ENCODE results near the gene TMEM198. TPM values are rescaled to one million over a fixed set of nuclear protein-coding genes. Genes with fewer than 3 reads are reported as not detected.

The TMEM198 gene
- polyA plus RNA-seq, 2 donors: 1.6 to 1.7 TPM

- Histone ChIP-seq H3K9me3 (ENCODE audit: control insufficient read depth in 2 of 2, insufficient read depth in 1 of 2, low read depth in 1 of 2, low read length in 1 of 2) (no peaks in the 10 kb centered on the region), H3K4me3 (ENCODE audit: low read depth in 1 of 2, low read length in 2 of 2) (peak overlapping the region in 1 of 2 donors; percentile 77), H3K27me3 (ENCODE audit: control insufficient read depth in 1 of 2, insufficient read depth in 2 of 2, low read length in 2 of 2) (peaks cover 0 to 8% of the 10 kb centered on the region in 2 donors), H3K27ac (ENCODE audit: low read depth in 2 of 2, low read length in 1 of 2) (no peak overlapping the region), H3K36me3 (ENCODE audit: control insufficient read depth in 2 of 2, insufficient read depth in 2 of 2, low read length in 1 of 2) (peaks cover 0 to 9% of the 10 kb centered on the region in 2 donors), H3K4me1 (ENCODE audit: control insufficient read depth in 2 of 2, insufficient read depth in 2 of 2, low read length in 1 of 2) (peaks cover 0 to 13% of the 10 kb centered on the region in 2 donors)
- 52 to 64% methylated on average over 1 of the region's 1 CpG for WGBS, 2 donors
Observed at GRCh38 chr2:219499555-219499954, 44.3 kb upstream of the TMEM198 start.

- Histone ChIP-seq H3K4me3 (ENCODE audit: low read depth in 1 of 2, low read length in 2 of 2) (no peak overlapping the region), H3K4me1 (ENCODE audit: control insufficient read depth in 2 of 2, insufficient read depth in 2 of 2, low read length in 1 of 2) (peaks cover 0 to 13% of the 10 kb centered on the region in 2 donors), H3K9me3 (ENCODE audit: control insufficient read depth in 2 of 2, insufficient read depth in 1 of 2, low read depth in 1 of 2, low read length in 1 of 2) (no peaks in the 10 kb centered on the region)
Observed at GRCh38 chr2:219500135-219500534, 43.7 kb upstream of the TMEM198 start.

GRCh38 chr2:219501849-219502248 lies 42.0 kb upstream of the TMEM198 start:
- Histone ChIP-seq H3K36me3 (ENCODE audit: control insufficient read depth in 2 of 2, insufficient read depth in 2 of 2, low read length in 1 of 2) (peaks cover 0 to 23% of the 10 kb centered on the region in 2 donors), H3K9me3 (ENCODE audit: control insufficient read depth in 2 of 2, insufficient read depth in 1 of 2, low read depth in 1 of 2, low read length in 1 of 2) (no peaks in the 10 kb centered on the region), H3K27ac (ENCODE audit: low read depth in 2 of 2, low read length in 1 of 2) (no peak overlapping the region), H3K4me1 (ENCODE audit: control insufficient read depth in 2 of 2, insufficient read depth in 2 of 2, low read length in 1 of 2) (peaks cover 0 to 9% of the 10 kb centered on the region in 2 donors), H3K4me3 (ENCODE audit: low read depth in 1 of 2, low read length in 2 of 2) (no peak overlapping the region), H3K27me3 (ENCODE audit: control insufficient read depth in 1 of 2, insufficient read depth in 2 of 2, low read length in 2 of 2) (peaks cover 0 to 3% of the 10 kb centered on the region in 2 donors)
- 92 to 95% methylated on average over 14 of the region's 14 CpGs for WGBS, 2 donors

More at GRCh38 chr2:219500135-219500534, 43.7 kb upstream of the TMEM198 start:
- H3K36me3 ChIP-seq (ENCODE audit: control insufficient read depth in 2 of 2, insufficient read depth in 2 of 2, low read length in 1 of 2): peaks cover 0 to 9% of the 10 kb centered on the region in 2 donors
- H3K27ac ChIP-seq (ENCODE audit: low read depth in 2 of 2, low read length in 1 of 2): no peak overlapping the region
- 90 to 96% methylated on average over 2 of the region's 2 CpGs for WGBS, 2 donors
- H3K27me3 ChIP-seq (ENCODE audit: control insufficient read depth in 1 of 2, insufficient read depth in 2 of 2, low read length in 2 of 2): peaks cover 0 to 8% of the 10 kb centered on the region in 2 donors

- H3K36me3 ChIP-seq (ENCODE audit: control insufficient read depth in 2 of 2, insufficient read depth in 2 of 2, low read length in 1 of 2): peaks cover 0 to 23% of the 10 kb centered on the region in 2 donors
- H3K27me3 ChIP-seq (ENCODE audit: control insufficient read depth in 1 of 2, insufficient read depth in 2 of 2, low read length in 2 of 2): no peaks in the 10 kb centered on the region
- H3K4me3 ChIP-seq (ENCODE audit: low read depth in 1 of 2, low read length in 2 of 2): no peak overlapping the region
- H3K9me3 ChIP-seq (ENCODE audit: control insufficient read depth in 2 of 2, insufficient read depth in 1 of 2, low read depth in 1 of 2, low read length in 1 of 2): no peaks in the 10 kb centered on the region
- peaks cover 0 to 5% of the 10 kb centered on the region in 2 donors for H3K4me1 ChIP-seq (ENCODE audit: control insufficient read depth in 2 of 2, insufficient read depth in 2 of 2, low read length in 1 of 2)
- no peak overlapping the region for H3K27ac ChIP-seq (ENCODE audit: low read depth in 2 of 2, low read length in 1 of 2)
Observed at GRCh38 chr2:219502618-219503017, 41.2 kb upstream of the TMEM198 start.

GRCh38 chr2:219505585-219505984 lies 38.2 kb upstream of the TMEM198 start:
- Histone ChIP-seq H3K4me3 (ENCODE audit: low read depth in 1 of 2, low read length in 2 of 2) (no peak overlapping the region), H3K27me3 (ENCODE audit: control insufficient read depth in 1 of 2, insufficient read depth in 2 of 2, low read length in 2 of 2) (peaks cover 0 to 4% of the 10 kb centered on the region in 2 donors), H3K9me3 (ENCODE audit: control insufficient read depth in 2 of 2, insufficient read depth in 1 of 2, low read depth in 1 of 2, low read length in 1 of 2) (no peaks in the 10 kb centered on the region), H3K4me1 (ENCODE audit: control insufficient read depth in 2 of 2, insufficient read depth in 2 of 2, low read length in 1 of 2) (peaks cover 0 to 8% of the 10 kb centered on the region in 2 donors), H3K27ac (ENCODE audit: low read depth in 2 of 2, low read length in 1 of 2) (no peak overlapping the region), H3K36me3 (ENCODE audit: control insufficient read depth in 2 of 2, insufficient read depth in 2 of 2, low read length in 1 of 2) (peaks cover 0 to 23% of the 10 kb centered on the region in 2 donors)
- 86 to 88% methylated on average over 9 of the region's 9 CpGs for WGBS, 2 donors

- no peak overlapping the region for H3K4me3 ChIP-seq (ENCODE audit: low read depth in 1 of 2, low read length in 2 of 2)
- no peak overlapping the region for H3K27ac ChIP-seq (ENCODE audit: low read depth in 2 of 2, low read length in 1 of 2)
- H3K27me3 ChIP-seq (ENCODE audit: control insufficient read depth in 1 of 2, insufficient read depth in 2 of 2, low read length in 2 of 2): peaks cover 0 to 6% of the 10 kb centered on the region in 2 donors
- H3K36me3 ChIP-seq (ENCODE audit: control insufficient read depth in 2 of 2, insufficient read depth in 2 of 2, low read length in 1 of 2): peaks cover 0 to 23% of the 10 kb centered on the region in 2 donors
- no peaks in the 10 kb centered on the region for H3K9me3 ChIP-seq (ENCODE audit: control insufficient read depth in 2 of 2, insufficient read depth in 1 of 2, low read depth in 1 of 2, low read length in 1 of 2)
- peaks cover 0 to 8% of the 10 kb centered on the region in 2 donors for H3K4me1 ChIP-seq (ENCODE audit: control insufficient read depth in 2 of 2, insufficient read depth in 2 of 2, low read length in 1 of 2)
- 82 to 86% methylated on average over 23 of the region's 23 CpGs for WGBS, 2 donors
Observed at GRCh38 chr2:219506153-219506801, 37.6 kb upstream of the TMEM198 start.

GRCh38 chr2:219506802-219507526 lies 36.9 kb upstream of the TMEM198 start:
- Histone ChIP-seq H3K9me3 (ENCODE audit: control insufficient read depth in 2 of 2, insufficient read depth in 1 of 2, low read depth in 1 of 2, low read length in 1 of 2) (no peaks in the 10 kb centered on the region), H3K36me3 (ENCODE audit: control insufficient read depth in 2 of 2, insufficient read depth in 2 of 2, low read length in 1 of 2) (peaks cover 0 to 23% of the 10 kb centered on the region in 2 donors)
- 74 to 81% methylated on average over 17 of the region's 17 CpGs for WGBS, 2 donors

GRCh38 chr2:219507581-219508443 lies 36.0 kb upstream of the TMEM198 start:
- 52 to 57% methylated on average over 8 of the region's 8 CpGs for WGBS, 2 donors
- no peak overlapping the region for H3K27ac ChIP-seq (ENCODE audit: low read depth in 2 of 2, low read length in 1 of 2)

More at GRCh38 chr2:219506802-219507526, 36.9 kb upstream of the TMEM198 start:
- H3K27ac ChIP-seq (ENCODE audit: low read depth in 2 of 2, low read length in 1 of 2): no peak overlapping the region
- peaks cover 0 to 11% of the 10 kb centered on the region in 2 donors for H3K27me3 ChIP-seq (ENCODE audit: control insufficient read depth in 1 of 2, insufficient read depth in 2 of 2, low read length in 2 of 2)
- H3K4me1 ChIP-seq (ENCODE audit: control insufficient read depth in 2 of 2, insufficient read depth in 2 of 2, low read length in 1 of 2): peaks cover 0 to 8% of the 10 kb centered on the region in 2 donors
- no peak overlapping the region for H3K4me3 ChIP-seq (ENCODE audit: low read depth in 1 of 2, low read length in 2 of 2)

GRCh38 chr2:219508444-219508734 lies 35.4 kb upstream of the TMEM198 start:
- Histone ChIP-seq H3K27ac (ENCODE audit: low read depth in 2 of 2, low read length in 1 of 2) (no peak overlapping the region), H3K27me3 (ENCODE audit: control insufficient read depth in 1 of 2, insufficient read depth in 2 of 2, low read length in 2 of 2) (peaks cover 0 to 16% of the 10 kb centered on the region in 2 donors)

More at GRCh38 chr2:219507581-219508443, 36.0 kb upstream of the TMEM198 start:
- H3K4me3 ChIP-seq (ENCODE audit: low read depth in 1 of 2, low read length in 2 of 2): no peak overlapping the region
- H3K36me3 ChIP-seq (ENCODE audit: control insufficient read depth in 2 of 2, insufficient read depth in 2 of 2, low read length in 1 of 2): peaks cover 0 to 23% of the 10 kb centered on the region in 2 donors
- peaks cover 0 to 8% of the 10 kb centered on the region in 2 donors for H3K4me1 ChIP-seq (ENCODE audit: control insufficient read depth in 2 of 2, insufficient read depth in 2 of 2, low read length in 1 of 2)
- H3K9me3 ChIP-seq (ENCODE audit: control insufficient read depth in 2 of 2, insufficient read depth in 1 of 2, low read depth in 1 of 2, low read length in 1 of 2): no peaks in the 10 kb centered on the region
- peaks cover 0 to 16% of the 10 kb centered on the region in 2 donors for H3K27me3 ChIP-seq (ENCODE audit: control insufficient read depth in 1 of 2, insufficient read depth in 2 of 2, low read length in 2 of 2)

More at GRCh38 chr2:219508444-219508734, 35.4 kb upstream of the TMEM198 start:
- no peaks in the 10 kb centered on the region for H3K9me3 ChIP-seq (ENCODE audit: control insufficient read depth in 2 of 2, insufficient read depth in 1 of 2, low read depth in 1 of 2, low read length in 1 of 2)
- 65 to 75% methylated on average over 4 of the region's 4 CpGs for WGBS, 2 donors
- H3K4me1 ChIP-seq (ENCODE audit: control insufficient read depth in 2 of 2, insufficient read depth in 2 of 2, low read length in 1 of 2): peaks cover 0 to 8% of the 10 kb centered on the region in 2 donors
- peaks cover 0 to 23% of the 10 kb centered on the region in 2 donors for H3K36me3 ChIP-seq (ENCODE audit: control insufficient read depth in 2 of 2, insufficient read depth in 2 of 2, low read length in 1 of 2)
- H3K4me3 ChIP-seq (ENCODE audit: low read depth in 1 of 2, low read length in 2 of 2): no peak overlapping the region

Measured in esophagus (tissue), 2 donors.